Measurements from ENCODE around the gene CLDN10.
"Not testable (repeated sequence)": the region's sequence is repeated elsewhere in the genome, so short reads cannot be mapped to it uniquely, and the experiment has no call there.

The CLDN10 gene, protein sequence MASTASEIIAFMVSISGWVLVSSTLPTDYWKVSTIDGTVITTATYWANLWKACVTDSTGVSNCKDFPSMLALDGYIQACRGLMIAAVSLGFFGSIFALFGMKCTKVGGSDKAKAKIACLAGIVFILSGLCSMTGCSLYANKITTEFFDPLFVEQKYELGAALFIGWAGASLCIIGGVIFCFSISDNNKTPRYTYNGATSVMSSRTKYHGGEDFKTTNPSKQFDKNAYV

GRCh38 chr13:95552539-95553441 lies at the start of gene CLDN10:
CLDN10 (plus strand) TSS chr13:95552720; CDS start chr13:95552754, 34 bp downstream.
- DNase-seq: peak; percentile 44

DNA sequence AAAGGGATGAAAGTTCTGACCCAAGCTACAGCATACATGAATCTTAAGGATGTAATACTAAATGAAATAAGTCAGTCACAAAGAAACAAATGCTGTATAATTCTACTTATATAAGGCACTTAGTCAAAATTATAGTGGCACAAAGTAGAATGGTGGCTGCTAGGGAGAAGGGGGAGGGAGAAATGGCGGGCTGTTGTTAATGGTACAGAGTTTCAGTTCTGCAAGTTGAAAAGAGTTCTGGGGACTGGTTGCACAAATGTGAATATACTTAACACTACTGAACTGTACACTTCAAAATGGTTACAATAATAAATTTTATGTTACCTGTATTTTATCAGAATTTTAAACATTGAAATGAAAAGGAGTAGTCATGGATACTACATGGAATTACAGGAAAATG lies 48.9 kb upstream of the CLDN10 start:
- DNase-seq: no peak

DNA sequence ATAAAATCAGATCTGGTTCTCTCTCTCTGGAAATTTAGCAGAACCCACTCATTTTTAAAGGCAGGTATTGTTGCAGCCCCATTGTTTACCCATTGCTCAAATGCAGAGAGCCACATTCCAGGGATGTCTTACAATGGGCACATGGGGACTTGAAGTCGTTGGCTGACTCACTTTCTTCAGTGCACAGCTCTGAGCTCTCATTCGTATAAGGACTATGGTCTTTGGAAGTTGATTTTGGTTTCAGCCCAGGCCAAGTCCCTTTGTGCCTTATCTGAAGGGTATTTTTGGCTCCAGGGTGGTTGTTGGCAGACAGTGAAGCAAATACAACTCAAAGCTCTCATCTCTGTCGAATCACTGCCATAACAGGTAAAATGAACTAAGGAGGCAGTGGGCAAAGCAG lies 47.3 kb upstream of the CLDN10 start:
- DNase-seq: no peak

DNA sequence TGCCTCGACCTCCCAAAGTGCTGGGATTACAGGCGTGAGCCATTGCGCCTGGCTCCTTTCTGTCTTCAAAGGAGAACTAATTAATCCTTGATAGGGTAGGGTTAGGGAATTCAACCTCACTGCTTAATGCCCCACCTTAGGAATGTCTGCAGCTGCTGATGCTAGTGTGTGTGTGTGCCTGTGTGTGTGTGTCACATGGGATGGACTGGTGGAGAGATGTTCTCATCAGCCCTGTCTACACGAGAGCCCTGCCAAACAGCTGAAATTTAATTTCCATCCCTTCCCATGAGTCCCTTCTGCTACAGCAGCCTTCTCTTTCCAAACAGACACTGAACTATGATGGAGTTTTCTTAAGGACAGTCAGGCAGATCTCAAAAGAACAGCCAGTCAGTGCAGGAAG lies 46.5 kb upstream of the CLDN10 start:
- no peak for DNase-seq

GRCh38 chr13:95507991-95508390 lies 44.5 kb upstream of the CLDN10 start:
- DNase-seq: no peak

DNA sequence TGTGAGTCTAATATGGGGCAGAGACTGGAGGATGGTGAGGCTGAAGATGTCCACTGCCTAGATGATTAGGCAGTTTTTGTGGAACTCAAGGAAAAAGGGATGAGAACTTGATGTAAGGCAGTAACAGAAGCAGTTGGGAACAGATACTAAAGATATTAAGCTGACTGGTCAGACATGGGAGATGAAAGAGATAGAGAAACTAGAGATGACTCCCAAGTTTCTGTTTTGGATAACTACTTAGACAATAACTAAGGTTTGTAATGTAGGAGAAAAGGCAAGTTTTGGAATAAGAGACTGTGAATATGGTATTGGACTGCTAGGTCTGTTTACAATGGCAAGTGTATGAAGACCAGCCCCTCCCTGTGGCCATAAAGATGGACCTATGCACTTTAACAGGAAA lies 43.5 kb upstream of the CLDN10 start:
- no peak for DNase-seq

DNA sequence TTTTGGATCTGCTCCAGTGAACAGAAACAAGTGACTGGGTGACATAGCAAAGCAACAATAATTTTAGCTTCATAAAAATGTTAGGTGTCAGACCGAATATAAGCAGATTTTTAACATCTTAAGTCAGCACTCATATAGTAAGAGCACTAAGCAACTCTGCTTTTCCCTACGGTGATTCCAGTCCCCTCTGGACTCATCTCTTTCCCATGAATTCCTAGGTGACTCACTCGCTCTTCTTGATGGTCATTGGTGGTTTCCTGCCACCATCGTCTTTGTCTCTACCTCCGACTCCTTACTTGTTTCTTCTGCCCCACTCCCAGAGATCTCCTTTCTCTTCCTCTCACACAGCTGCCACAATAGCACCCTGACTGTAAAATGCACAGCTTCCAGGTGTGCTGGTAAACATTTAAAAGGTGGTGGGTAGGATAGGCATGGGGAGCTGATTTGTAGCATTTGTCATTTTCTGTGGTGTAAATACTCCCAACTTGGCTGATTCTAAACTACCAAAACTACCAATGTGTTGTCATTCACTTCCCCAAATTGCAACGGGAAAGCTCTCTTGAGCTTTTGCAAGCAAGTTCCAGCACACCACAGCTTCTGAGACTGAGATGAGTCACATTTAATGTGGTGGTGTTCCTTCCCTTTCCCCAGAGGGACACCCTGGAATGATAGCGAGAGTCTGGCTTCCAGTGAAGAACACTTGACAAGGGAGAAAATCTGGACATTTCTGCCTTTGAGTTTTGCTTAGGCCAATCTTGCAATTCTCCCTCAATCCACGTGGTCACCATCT lies 42.8 kb upstream of the CLDN10 start:
- DNase-seq: no peak

- no peak for DNase-seq
These were observed 41.6 kb upstream of the CLDN10 start for GRCh38 chr13:95510950-95511349.

- DNase-seq: no peak
These were observed 40.1 kb upstream of the CLDN10 start for GRCh38 chr13:95512424-95512823.

- no peak for DNase-seq
These were observed 39.6 kb upstream of the CLDN10 start for GRCh38 chr13:95512957-95513356.

- not testable (repeated sequence) for DNase-seq
These were observed 36.9 kb upstream of the CLDN10 start for GRCh38 chr13:95515606-95516005.

GRCh38 chr13:95516021-95516420 lies 36.5 kb upstream of the CLDN10 start:
- DNase-seq: no peak

DNA sequence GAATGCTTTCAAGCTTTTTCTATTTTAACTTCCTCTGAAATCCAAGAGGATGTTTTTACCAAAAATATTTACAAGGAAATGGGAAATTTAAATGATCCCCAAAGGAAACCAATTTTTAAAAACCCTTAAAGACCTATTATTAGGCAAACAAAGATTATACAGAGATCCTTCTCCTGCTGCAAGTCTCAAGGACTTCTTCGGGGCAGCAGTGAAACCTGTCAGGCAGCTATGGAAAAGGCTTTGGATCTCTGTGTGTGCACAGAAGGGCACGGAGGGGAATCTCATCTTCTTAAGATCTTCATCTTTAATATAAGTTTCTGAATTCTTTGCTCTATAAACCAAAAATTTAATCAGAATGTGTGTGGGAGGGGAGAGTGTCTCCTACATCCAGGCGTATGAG lies 36.0 kb upstream of the CLDN10 start:
- no peak for DNase-seq

GRCh38 chr13:95523598-95523997 lies 28.9 kb upstream of the CLDN10 start:
- DNase-seq: no peak

DNA sequence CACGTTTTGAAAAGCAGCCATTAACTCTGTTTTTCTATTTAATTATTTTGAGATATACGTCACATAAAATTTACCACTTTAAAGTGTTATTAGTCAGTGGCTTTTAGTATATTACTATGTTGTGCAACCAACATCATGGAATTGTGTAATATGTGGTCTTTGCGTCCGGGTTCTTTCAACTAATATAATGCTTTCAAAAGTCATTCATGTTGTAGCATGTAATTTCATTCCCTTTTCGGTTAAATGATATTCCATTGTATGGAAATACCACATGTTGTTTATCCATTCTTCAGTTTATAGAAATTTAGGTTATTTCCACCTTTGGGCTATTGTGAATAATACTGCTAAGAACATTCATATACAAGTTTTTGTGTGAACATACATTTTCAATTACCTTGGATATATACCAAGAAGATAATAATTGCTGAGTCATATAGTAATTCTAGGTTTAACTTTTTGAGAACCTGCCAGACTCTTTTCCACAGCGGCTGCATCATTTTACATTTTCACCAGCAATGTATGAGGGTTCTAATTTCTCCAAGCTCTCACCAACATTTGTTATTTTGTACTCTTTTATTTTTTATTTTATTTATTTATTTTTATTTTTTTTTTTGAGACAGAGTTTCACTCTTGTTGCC lies 28.1 kb upstream of the CLDN10 start:
- no peak for DNase-seq

DNA sequence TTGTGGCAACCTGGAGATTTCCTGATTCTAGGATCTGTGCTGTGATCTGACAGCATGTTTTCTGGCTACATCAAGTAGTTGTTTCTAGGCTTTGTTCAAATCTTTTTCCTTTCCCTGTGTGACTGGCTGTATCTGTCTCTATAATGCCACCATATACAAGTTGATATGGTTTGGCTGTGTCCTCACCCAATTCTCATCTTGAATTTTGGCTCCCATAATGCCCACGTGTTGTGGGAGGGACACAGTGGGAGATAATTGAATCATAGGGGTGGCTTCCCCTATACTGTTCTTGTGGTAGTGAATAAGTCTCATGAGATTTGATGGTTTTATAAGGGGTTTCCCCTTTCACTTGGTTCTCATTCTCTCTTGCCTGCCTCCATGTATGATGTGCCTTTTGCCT lies 24.6 kb upstream of the CLDN10 start:
- DNase-seq: no peak

- peak; percentile 94 for DNase-seq
These were observed 22.3 kb upstream of the CLDN10 start for GRCh38 chr13:95530178-95530577.

DNA sequence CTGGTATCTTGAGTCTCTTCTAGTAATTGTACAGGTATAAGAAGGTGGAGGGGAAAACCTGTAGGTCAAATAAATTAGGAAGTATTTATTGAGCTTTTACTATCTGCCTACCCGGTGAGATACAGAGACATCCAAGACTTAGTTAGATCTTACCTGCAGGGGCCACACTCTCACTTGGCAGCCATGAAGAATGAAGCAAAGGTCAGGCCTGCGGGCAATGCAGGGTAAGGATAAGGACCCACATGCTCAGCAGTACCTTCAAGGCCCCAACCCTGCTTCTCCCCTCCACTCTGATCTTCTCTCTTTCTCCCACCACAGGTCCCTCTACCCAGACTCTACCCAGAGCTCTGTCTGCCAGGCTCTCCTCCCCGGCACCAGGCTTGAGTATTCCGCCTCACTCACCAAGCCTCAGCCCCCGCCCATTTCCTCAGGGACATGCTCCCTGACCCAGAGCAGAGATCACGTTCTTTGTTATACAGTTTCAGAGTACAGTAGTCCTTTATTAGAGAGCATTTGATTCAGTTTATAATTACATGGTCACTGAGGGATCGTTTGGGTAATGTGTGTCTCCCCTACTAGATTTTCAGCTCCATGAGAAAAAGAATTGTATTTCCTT lies 18.9 kb upstream of the CLDN10 start:
- no peak for DNase-seq

GRCh38 chr13:95535243-95535642 lies 17.3 kb upstream of the CLDN10 start:
- DNase-seq: no peak

DNA sequence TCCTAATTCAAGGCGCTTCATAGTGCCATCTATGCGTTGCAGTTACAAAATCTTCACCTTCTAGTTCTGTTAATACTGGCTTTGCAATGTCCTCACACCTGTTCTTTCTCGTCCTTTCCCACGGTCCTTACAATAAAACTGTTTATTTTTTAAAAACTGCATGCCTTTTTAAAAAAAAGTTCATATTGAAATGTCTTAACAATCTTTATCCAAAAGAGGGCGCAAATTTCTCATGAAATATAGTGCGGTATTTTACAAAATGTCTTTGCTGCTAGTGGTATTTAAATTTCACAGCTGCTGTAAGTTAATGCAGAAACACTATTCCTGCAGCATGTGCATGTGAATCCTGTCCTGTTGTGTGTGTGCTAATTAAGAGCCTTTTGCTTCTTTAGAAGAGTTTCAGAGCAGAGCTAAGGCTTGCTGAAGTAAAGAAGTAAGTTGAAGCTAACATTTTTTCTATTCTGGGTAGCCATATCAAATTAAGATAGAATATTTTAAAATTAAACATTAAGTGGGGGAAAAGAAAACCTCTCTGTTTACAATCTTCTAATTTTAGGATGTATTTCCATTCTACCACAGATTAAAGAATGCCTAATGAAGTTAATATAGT lies 15.8 kb upstream of the CLDN10 start:
- DNase-seq: no peak

GRCh38 chr13:95540888-95541287 lies 11.6 kb upstream of the CLDN10 start:
- no peak for DNase-seq

GRCh38 chr13:95541308-95541707 lies 11.2 kb upstream of the CLDN10 start:
- no peak for DNase-seq

Data from DMS153 (cell line).